Skeletal muscle cell (primary cell): ENCODE measurements around the gene NXNL2.

ENCODE experiments used
- DNase-seq: peaks from one replicate; pipeline ENCODE4 v3.0.0-alpha.2; 2010; ENCODE audit warnings: low read depth
- H3K4me3 ChIP-seq: 2 replicates; pipeline ENCODE4 v1.5.1; 2011; ENCODE audit warnings: low read depth, mild to moderate bottlenecking, control low read depth, low read length, moderate library complexity

The NXNL2 gene

DNA sequence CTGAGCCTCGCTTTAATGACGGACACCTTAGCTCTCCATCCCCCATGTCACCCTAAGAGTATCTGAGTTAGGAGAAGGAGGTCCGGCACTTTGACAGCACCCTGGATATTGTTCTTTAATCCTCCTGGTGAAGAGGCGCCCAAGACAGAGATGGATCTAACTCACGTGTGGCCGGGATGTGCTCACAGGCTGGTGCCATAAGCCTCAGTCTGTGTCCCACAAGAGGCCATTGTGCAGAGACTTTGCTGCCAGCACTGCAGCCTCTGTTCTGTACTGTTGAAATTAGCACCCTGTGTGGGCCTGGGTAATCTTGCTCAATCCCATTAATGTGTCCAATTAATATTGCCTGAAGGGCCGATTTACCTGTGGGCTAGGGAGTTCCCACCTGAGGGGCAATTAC lies 37.7 kb downstream of the NXNL2 start:
- no peak overlapping the region for H3K4me3 ChIP-seq
- no peak for DNase-seq

DNA sequence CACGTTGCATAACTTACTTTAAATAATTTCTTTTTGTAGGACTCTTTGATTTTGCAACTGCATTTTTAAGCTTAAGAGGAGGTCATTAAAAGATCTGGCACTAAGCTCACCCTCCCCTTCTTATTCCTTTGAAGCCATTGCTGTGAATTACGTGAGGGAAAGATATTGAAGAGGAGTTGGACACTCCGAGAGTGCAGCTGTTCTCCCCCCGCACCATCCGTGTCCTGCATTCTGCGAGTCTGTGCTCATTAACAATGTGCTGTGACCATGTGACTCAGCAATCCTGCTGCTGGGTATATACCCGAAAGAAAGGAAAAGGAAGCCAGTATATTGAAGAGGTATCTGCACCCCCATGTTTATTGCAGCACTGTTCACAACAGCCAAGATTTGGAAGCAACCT lies 40.0 kb downstream of the NXNL2 start:
- no peak overlapping the region for H3K4me3 ChIP-seq
- peak; percentile 44 for DNase-seq

DNA sequence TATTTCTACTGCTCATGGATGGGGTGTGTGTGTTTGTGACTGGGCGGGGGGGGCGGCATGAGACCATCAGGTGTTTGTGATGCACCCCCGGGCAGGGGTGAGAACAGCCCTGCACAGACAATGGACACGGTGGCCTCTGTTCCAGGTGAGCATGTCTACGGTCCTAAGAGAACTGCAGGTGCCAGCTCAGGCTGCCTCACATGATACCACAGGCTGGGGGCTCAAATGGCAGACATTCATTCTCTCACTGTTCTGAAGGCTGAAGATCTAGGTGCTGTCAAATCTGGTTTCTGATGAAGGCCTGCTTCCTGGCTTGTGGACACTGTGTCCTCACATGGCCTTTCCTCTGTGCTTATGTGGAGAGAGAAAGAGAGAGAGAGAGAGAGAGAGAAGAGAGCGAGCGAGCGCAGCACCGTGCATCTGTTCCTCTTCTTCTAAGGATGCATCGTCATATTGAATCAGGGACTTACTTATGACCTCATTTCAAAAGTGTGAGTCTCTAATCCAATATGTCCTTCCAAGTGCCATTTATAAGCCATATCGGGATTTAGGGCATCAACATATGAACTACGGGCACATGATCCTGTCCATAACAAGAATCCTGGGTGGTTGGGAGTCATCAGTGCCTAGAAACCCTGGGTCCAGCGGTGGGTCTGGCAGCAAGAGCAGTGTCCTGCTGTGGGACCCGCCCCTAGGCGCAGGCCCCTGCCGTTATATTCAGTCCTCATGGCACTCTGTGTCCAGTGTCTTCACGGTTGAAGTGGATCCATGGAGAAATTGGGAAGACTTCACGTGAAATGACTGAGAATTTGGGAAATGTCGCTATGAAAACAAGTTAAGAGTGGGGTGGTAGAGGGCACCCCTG lies 42.5 kb downstream of the NXNL2 start:
- no peak for DNase-seq

DNA sequence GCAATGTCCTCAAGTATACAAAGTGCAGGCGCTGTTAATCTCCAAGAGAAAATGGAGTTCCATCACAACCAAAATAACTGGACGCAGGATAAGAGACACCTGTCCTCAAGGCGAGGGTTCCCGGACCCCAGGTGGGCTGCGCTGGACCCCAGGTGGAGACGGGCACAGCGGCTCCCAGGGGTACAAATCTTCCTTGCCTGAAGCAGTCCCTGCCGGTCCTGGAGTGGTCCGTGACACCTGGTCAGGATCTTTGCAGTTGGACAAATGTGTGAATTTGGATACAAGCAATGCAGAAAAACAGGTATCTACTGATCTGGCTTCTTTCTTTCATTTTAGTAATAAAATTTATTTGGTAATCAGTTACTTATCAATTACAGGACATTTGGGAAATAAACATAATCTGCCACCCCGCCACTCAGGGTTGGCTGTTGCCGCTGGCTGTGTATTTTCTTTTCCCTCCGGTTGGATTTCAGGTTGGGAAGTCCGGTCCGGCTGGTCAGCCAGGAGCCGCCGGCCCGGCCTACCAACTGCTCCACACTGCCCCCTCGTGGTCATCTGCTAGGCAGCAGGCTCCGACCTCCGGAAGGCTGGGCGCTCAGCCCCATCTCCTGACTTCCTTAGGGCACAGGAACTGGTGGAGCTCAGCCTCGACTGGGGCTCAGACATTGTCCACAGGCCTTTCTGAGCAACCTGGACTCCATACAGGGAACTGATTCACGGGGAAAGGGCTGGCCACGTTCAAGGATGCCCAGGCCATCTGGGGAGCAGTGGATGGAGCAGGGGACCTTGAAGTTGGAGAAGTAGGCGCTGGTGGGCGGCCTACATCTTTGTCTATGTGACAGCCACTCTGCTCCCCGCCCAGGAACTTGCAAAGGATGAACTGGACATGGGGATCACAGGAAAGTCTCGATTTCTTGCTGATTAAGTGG lies 43.4 kb downstream of the NXNL2 start:
- no peak for DNase-seq
- H3K4me3 ChIP-seq, result no peak overlapping the region

More for the DNA sequence above, 42.5 kb downstream of the NXNL2 start:
- no peak overlapping the region for H3K4me3 ChIP-seq

DNA sequence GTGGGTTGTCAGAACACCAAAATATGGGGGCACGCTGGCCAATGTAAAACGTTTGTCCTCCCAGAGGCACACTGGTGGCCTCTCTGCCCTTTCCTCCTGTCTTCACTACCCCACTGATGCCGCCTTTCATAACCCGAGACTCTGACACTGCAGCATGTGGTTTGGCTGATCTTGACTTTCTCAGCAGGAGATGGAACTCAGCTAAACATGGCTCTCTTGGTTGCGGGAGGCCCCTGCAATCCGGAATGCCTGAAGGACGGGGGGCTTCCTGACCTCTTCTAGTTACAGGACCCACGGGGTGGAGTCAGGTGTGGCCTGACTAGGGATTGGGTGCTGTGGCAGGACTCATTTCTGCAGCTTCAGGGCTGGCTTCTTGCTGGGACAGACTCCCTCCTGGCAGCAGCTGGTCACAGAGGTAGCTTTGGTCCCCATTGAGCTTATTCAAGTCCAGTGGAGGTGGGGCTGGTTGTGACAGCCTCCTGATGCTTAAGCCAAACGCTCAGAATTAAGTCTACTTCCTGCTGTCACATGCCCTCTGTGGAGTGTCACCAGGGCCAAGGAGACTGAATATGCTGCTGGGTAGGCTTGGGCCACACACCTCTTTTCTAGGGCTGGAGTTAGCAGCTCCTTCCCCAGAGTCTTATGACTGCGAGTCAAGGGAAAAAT lies 44.2 kb downstream of the NXNL2 start:
- no peak for DNase-seq
- no peak overlapping the region for H3K4me3 ChIP-seq

DNA sequence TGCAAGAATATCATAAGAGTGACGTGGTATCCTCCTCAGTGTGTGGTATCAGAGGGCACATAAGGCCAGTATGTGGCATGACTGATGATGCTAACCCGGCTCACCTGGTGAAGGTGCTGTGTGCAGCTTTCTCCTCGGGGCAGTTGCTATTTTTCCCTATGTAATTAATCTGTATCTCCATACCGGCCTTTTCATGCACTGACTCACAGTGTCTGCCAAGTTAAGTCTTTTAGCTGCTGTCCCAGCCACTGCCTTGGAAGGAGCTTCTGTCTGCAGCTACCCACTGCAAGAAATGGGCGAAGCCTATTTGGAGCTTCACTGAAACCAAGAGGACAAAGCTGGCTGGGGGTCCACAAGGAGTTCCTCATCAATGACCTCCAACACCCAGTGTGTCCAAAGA lies 46.0 kb downstream of the NXNL2 start:
- H3K4me3 ChIP-seq, result no peak overlapping the region
- no peak for DNase-seq

DNA sequence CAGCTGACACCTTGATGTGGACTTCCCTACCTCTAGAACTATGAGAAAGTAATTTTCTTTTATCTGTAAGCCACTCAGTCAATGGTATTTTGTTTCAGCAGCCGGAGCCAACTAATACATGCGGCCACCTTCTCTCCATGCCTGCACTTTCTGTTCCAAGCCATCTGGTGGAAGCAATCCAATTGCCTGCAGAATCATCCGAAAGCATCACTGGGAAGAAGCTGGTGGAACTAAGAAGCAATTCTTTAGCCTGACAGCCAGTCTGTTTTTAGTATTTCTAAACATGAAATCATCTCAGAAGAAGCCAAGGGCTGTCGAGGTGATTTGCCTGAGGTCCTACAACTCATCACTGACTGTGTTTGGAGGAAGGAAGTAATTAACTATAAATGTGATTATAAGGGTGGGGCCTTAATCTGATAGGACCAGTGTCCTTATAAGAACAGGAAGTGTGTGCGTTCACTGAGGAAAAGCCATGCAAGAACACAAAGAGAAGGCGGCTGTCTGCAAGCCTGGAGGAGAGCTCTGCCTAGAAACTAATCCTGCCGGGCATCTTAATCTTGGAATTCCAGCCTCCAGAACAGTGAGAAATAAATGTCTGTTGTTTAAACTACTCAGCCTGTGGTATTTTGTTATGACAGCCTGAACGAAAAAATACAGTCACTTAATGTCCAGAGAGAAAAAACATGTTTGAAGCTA lies 49.1 kb downstream of the NXNL2 start:
- H3K4me3 ChIP-seq, result no peak overlapping the region
- no peak for DNase-seq

DNA sequence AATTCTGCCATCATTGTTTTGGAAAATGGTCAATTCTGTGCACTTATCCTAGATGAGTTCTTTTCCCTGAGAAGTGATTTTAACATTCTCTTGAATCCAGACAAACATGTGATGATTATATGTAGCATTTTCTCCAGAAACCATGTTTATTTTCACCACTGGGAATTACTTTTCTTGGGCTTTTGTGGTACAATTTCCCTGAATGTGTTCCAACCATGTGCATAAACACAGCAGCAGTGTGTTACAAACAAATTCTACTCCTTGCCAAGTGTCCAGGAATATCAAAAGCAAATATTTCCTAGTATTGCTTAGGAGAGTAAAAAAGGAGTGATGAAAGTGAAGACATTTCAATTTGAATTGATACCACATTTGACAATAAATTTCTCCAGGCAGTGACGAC lies 50.4 kb downstream of the NXNL2 start:
- no peak for DNase-seq
- no peak overlapping the region for H3K4me3 ChIP-seq

DNA sequence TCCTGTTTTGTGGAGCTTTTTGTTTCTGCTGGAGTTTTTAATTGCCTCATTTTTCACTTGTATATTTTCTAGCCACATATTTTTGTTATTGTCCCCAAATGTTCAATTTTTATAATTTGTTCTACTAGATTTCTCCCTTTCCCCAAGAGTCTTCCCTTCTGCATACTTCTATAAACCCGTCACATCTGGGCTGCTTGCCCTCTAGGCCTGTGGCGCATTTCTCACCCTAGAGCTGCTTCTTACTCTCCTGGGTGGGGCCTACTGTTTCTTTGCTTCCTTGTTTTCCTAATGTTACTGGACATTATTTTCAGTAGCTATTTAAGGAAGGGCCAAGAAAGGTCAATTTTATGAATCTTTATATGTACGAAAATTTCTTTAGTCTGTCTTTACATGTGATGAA lies 51.5 kb downstream of the NXNL2 start:
- H3K4me3 ChIP-seq, result no peak overlapping the region
- no peak for DNase-seq

DNA sequence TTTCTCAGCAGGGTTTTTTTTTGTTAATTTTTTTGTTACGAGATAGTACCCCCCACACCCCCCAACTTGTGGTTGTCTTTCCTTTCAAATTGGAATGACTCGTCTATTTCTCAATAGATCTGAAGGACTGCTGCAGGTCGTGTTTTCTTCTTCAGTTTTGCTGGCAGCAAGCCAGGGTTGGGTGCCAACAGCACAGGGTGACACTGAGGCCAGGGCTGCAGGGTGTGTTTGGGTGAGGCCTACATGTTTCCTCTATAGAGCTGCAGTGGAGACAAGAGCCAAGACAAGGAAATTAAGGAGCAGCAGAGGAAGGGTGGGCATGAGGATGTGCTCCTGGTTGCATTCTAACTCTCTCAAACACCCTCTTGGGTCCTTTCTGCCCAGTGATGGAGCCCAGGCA lies 52.2 kb downstream of the NXNL2 start:
- DNase-seq, result no peak

DNA sequence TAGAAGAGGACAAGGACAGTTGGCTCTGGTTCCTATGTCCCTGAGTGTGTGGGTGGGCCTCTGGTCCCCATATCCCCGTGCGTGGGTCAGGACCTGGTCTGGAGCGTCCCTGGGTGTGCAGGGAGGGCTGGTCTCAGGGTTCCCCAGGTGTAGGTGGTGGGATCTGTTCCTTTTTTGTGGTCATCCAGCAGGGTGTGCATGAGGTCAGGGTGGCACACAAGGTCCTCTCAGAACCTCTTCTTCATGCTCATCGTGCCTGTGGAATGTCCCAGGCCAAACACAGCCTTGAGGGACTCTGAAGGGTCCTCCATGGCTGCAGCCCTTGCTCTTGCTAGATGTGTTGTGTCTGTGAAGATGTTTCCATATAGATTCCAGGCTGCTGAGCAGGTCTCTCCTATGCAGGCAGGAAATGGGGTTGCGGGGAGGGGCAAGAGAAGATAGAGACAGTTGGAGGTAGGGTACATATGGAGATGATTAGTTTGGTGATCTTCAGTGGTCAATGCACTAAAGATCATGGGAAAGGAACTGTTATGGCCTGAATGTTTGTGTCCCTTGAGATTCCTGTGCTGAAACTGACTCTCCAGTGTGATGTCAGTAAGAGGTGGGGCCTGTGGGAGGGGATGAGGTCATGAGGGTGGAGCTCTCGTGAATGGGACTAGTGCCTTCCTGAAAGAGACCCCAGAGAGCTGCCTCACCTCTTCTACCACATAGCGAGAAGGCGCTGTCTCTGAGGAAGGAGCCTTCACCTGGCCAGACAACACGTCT lies 53.1 kb downstream of the NXNL2 start:
- no peak overlapping the region for H3K4me3 ChIP-seq
- no peak for DNase-seq

More for the DNA sequence above, 52.2 kb downstream of the NXNL2 start:
- H3K4me3 ChIP-seq, result no peak overlapping the region

DNA sequence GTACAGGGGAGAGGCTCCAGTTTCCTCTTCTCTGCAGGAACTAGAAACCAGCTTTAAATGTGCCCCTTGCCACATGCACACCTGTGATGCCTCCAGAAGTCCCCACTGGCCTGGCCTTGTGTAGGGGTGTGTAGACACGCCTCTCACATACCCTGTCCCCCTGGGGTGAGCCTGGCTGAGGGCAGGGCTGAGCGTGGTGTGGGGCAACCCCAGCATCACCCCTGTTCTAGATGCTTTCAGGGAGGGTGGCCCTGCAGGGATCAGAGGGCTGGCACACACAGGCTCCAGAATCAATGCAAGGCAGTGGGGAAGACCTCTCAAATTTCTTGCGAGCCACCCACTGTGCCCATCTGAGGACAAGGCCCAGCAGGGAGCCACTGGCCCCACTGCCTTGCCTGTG lies 54.7 kb downstream of the NXNL2 start:
- no peak for DNase-seq
- no peak overlapping the region for H3K4me3 ChIP-seq

DNA sequence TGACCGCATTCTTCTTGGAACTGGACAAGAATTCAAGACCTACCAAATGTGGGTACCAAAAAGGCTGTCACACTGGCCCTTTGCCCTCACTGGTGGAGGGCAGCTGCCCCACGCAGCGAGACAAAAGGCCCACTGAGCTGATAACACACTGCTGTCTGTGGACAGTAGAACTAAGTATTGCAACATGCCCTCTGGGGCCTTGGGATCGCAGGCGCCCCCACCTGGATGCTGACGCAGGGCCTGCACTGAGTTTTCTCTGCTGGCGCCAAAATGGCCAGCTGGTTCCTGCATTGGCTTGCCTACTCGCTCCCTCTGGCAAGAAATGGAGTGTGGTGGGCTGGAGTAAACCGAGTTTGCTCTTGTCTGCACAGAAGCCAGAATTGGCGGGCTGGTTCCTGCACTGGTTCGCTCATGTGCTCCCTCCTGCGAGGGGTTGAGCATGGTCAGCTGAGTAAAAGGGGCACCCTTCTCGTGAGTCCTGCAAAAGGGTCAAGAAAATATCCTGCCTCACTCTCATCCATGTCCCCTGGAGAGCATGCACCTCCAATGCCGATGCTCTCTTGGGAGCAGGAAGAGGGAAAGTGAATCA lies 55.7 kb downstream of the NXNL2 start:
- DNase-seq, result no peak

DNA sequence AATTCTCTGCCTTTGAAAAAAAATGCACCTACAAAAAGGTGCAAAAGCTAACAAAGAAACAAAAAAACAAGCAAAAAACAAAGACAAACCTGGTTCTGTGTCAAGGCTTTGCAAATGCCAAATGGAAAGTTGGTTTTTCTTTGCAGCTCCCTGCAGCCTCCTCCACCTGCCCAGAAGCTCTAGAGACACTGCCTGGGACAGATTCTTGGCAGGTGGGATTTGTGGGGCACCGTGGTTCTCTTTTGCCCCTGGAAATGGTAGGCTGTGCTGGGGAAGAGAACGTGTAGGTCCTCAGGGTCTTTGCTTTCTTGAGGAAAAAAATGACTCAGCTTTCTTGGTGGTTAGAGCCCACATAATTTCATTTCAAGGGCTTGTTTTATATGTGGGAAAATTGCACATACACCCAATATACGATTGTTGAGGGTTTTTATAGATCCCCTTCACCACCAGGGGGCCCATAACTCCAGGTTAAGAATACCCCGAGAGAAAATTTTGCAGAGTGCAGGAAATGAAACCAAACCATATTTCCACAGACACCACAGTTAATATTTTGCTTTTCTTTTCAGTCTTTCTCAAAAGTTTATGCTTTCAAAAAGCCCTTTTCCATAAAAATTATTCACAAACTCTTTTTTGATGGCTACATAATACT lies 58.7 kb downstream of the NXNL2 start:
- no peak overlapping the region for H3K4me3 ChIP-seq
- DNase-seq, result no peak

More for the DNA sequence above, 55.7 kb downstream of the NXNL2 start:
- no peak overlapping the region for H3K4me3 ChIP-seq
